K562 (cell line): ENCODE results near the gene TLL1. TPM values are rescaled to one million over a fixed set of nuclear protein-coding genes. Genes with fewer than 3 reads are reported as not detected.

Experiments
- ATAC-seq: fragments of 200-7000 bp; cut with Tn5 transposase; 3 replicates; pipeline ENCODE4 v1.9.1; 2020; ENCODE audit warnings: moderate library complexity
- BruUV-seq: library from RNA; stranded (reverse); fragments of 400-500 nt; replicated peaks from 2 replicates; lab custom pipeline; 2021; lab: Mats Ljungman, UMichigan
- CTCF ChIA-PET: fragments of 300-600 bp; formaldehyde crosslinking; extraction: SDS; loops from one replicate; lab custom pipeline; 2021; ENCODE audit warnings: low intra/inter-chr PET ratio; lab: Yijun Ruan, JAX
- POLR2A ChIA-PET: fragments of 300-600, 350-650 bp; sonication (Branson Sonifier 250); formaldehyde crosslinking; extraction: SDS; loops from one replicate; lab custom pipeline; 2021; ENCODE audit warnings: antibody characterized with exemption, inconsistent platforms; lab: Yijun Ruan, JAX
- DNase-seq, 4 experiments: peaks; one replicate each; pipeline versions ENCODE4 v3.0.0 to v3.0.0-alpha.2; 2011 to 2018; ENCODE audit warnings: low spot score in 3 of 4, mixed read lengths in 3 of 4; ENCODE audit errors: extremely low read depth in 1 of 4
- FAIRE-seq: peaks from 2 replicates; lab custom pipeline; 2011; peaks lifted over from hg19 to GRCh38; lab: Jason Lieb, UNC
- H2AFZ ChIP-seq: 2 replicates; pipeline ENCODE4 v1.6.0; 2011; ENCODE audit warnings: low read depth, low read length, control low read depth, inconsistent platforms
- H3K27ac ChIP-seq: fragments of 200-600 bp; 3 replicates; pipeline ENCODE4 v1.8.0; 2011; ENCODE audit warnings: low read depth, mild to moderate bottlenecking, control low read depth, inconsistent platforms, low read length, moderate library complexity, mixed read lengths; ENCODE audit errors: extremely low read depth
- H3K27me3 ChIP-seq, 2 experiments: fragments of 300-600 bp in 1 of 2; 2 replicates in 1 of 2; 3 replicates in 1 of 2; pipeline versions ENCODE4 v1.6.0 to v1.8.0; 2011; ENCODE audit warnings: inconsistent platforms in 2 of 2, low read length in 2 of 2, mild to moderate bottlenecking in 1 of 2, mixed read lengths in 1 of 2, moderate library complexity in 1 of 2; ENCODE audit not compliant: control insufficient read depth in 2 of 2, insufficient read depth in 2 of 2
- H3K36me3 ChIP-seq: fragments of 300-600 bp; 3 replicates; pipeline ENCODE4 v1.8.0; 2011; ENCODE audit warnings: mild to moderate bottlenecking, low read length, inconsistent platforms; ENCODE audit not compliant: control insufficient read depth, insufficient read depth
- H3K4me1 ChIP-seq, 2 experiments: fragments of 200-600 bp in 1 of 2; replicated peaks in 1 of 2; 2 replicates in 1 of 2; 3 replicates in 1 of 2; pipeline versions ENCODE4 v1.5.1 to v1.8.0; 2011; ENCODE audit warnings: inconsistent platforms in 2 of 2, low read length in 2 of 2, mild to moderate bottlenecking in 1 of 2, mixed read lengths in 1 of 2, moderate library complexity in 1 of 2; ENCODE audit not compliant: control insufficient read depth in 2 of 2, insufficient read depth in 2 of 2
- H3K4me2 ChIP-seq: 2 replicates; pipeline ENCODE4 v1.6.1; 2011; ENCODE audit warnings: low read length, control low read depth, inconsistent platforms, mixed read lengths; ENCODE audit not compliant: insufficient read depth
- H3K4me3 ChIP-seq: fragments of 200-600 bp; sonication (generic), shearing (Covaris generic); 2 replicates; pipeline ENCODE4 v1.5.1; 2016; ENCODE audit warnings: control low read depth, inconsistent platforms
- H3K79me2 ChIP-seq: fragments of 200-600 bp; 3 replicates; pipeline ENCODE4 v1.8.0; 2011; ENCODE audit warnings: low read length, inconsistent platforms; ENCODE audit not compliant: control insufficient read depth, insufficient read depth
- H3K9ac ChIP-seq, 2 experiments: 2 replicates each; pipeline versions ENCODE4 v1.6.0 to v1.6.1; 2011; ENCODE audit warnings: low read depth in 2 of 2, low read length in 2 of 2, control low read depth in 1 of 2, inconsistent platforms in 1 of 2, mild to moderate bottlenecking in 1 of 2, mixed read lengths in 1 of 2; ENCODE audit not compliant: insufficient read depth in 1 of 2
- H3K9me1 ChIP-seq: one replicate; pipeline ENCODE4 v1.6.0; 2011; ENCODE audit warnings: inconsistent platforms, mild to moderate bottlenecking, low read length, moderate library complexity; ENCODE audit not compliant: control insufficient read depth, insufficient read depth
- H3K9me3 ChIP-seq: replicated peaks from 2 replicates; pipeline ENCODE4 v1.5.1; 2011; ENCODE audit warnings: low read depth, low read length, inconsistent platforms; ENCODE audit not compliant: control insufficient read depth, insufficient read depth
- H4K20me1 ChIP-seq: replicated peaks from 2 replicates; pipeline ENCODE4 v1.6.1; 2011; ENCODE audit warnings: low read length, inconsistent platforms, mixed read lengths; ENCODE audit not compliant: control insufficient read depth, insufficient read depth
- BHLHE40 ChIP-seq: IDR thresholded peaks from 2 replicates; pipeline ENCODE4 v1.6.1; 2011; ENCODE audit warnings: low read length, improper control_type of control experiment
- BMI1 ChIP-seq: fragments of 150-350 bp; IDR thresholded peaks from 2 replicates; pipeline ENCODE4 v1.6.1; 2014; ENCODE audit warnings: low read length
- DNMT1 ChIP-seq: fragments of 450-650 bp; IDR thresholded peaks from 2 replicates; pipeline ENCODE4 v1.6.1; 2016; ENCODE audit warnings: antibody characterized with exemption, mild to moderate bottlenecking
- E2F1 ChIP-seq: sonication (generic); formaldehyde crosslinking; IDR thresholded peaks from 2 replicates; pipeline ENCODE4 v1.8.1; 2023; ENCODE audit warnings: mild to moderate bottlenecking, missing genetic modification reagents, moderate library complexity
- E2F6 ChIP-seq, 2 experiments: IDR thresholded peaks; 2 replicates each; pipeline ENCODE4 v1.6.1; 2011; ENCODE audit warnings: borderline replicate concordance in 1 of 2, control low read depth in 1 of 2, low read depth in 1 of 2, low read length in 1 of 2, mild to moderate bottlenecking in 1 of 2, mixed read lengths in 1 of 2, moderate library complexity in 1 of 2; ENCODE audit not compliant: insufficient read depth in 1 of 2, insufficient read length in 1 of 2, poor library complexity in 1 of 2, severe bottlenecking in 1 of 2; ENCODE audit errors: extremely low read depth in 1 of 2
- ETS2 ChIP-seq: IDR thresholded peaks from 2 replicates; pipeline ENCODE4 v1.6.1; 2016; ENCODE audit warnings: borderline replicate concordance, missing genetic modification characterization, mild to moderate bottlenecking, moderate library complexity, missing compliant biosample characterization; ENCODE audit not compliant: poor library complexity, severe bottlenecking
- FOXA1 ChIP-seq: fragments of 450-650 bp; IDR thresholded peaks from 2 replicates; pipeline ENCODE4 v1.6.1; 2016; ENCODE audit warnings: mild to moderate bottlenecking, borderline replicate concordance
- HES1 ChIP-seq: fragments of 450-650 bp; IDR thresholded peaks from 2 replicates; pipeline ENCODE4 v1.6.1; 2016; ENCODE audit warnings: low read depth, mild to moderate bottlenecking, moderate library complexity
- HNRNPLL ChIP-seq: fragments of 200-400 bp; formaldehyde crosslinking; IDR thresholded peaks from 2 replicates; pipeline ENCODE4 v1.6.1; 2017; ENCODE audit warnings: low read length, low read depth, mild to moderate bottlenecking; ENCODE audit not compliant: poor library complexity, severe bottlenecking
- NCOA6 ChIP-seq: fragments of 450-650 bp; IDR thresholded peaks from 2 replicates; pipeline ENCODE4 v1.6.1; 2017; ENCODE audit warnings: mild to moderate bottlenecking
- NFE2 ChIP-seq: IDR thresholded peaks from 2 replicates; pipeline ENCODE4 v1.6.1; 2014; ENCODE audit warnings: antibody characterized with exemption, low read depth
- NONO ChIP-seq, 2 experiments: fragments of 200-400 bp in 1 of 2; fragments of 450-650 bp in 1 of 2; formaldehyde crosslinking in 1 of 2; IDR thresholded peaks; 2 replicates each; pipeline ENCODE4 v1.6.1; 2017; ENCODE audit warnings: low read depth in 2 of 2, mild to moderate bottlenecking in 2 of 2, moderate library complexity in 2 of 2, low read length in 1 of 2
- RBM34 ChIP-seq: fragments of 200-400 bp; formaldehyde crosslinking; IDR thresholded peaks from 2 replicates; pipeline ENCODE4 v1.6.1; 2018; ENCODE audit warnings: low read length, borderline replicate concordance; ENCODE audit not compliant: insufficient read depth
- RCOR1 ChIP-seq, 2 experiments: IDR thresholded peaks; 2 replicates each; pipeline ENCODE4 v1.6.1; 2012; ENCODE audit warnings: low read depth in 2 of 2, low read length in 2 of 2, borderline replicate concordance in 1 of 2, improper control_type of control experiment in 1 of 2
- ZNF124 ChIP-seq: sonication (generic); formaldehyde crosslinking; IDR thresholded peaks from 2 replicates; pipeline ENCODE4 v1.8.1; 2022; ENCODE audit warnings: missing genetic modification reagents
- ZNF133 ChIP-seq: fragments of 250-450 bp; sonication (Bioruptor Pico); IDR thresholded peaks from 2 replicates; pipeline ENCODE4 v1.4.0; 2020; ENCODE audit warnings: mild to moderate bottlenecking
- ZNF589 ChIP-seq: fragments of 200-800 bp; sonication (Bioruptor generic); IDR thresholded peaks from 2 replicates; pipeline ENCODE4 v1.6.1; 2016; ENCODE audit warnings: low read depth, missing genetic modification characterization, missing compliant biosample characterization
- ZNF717 ChIP-seq: fragments of 250-450 bp; sonication (Bioruptor Pico); IDR thresholded peaks from 2 replicates; pipeline ENCODE4 v1.5.0; 2021
- WGBS: fragments of 100-300 bp; shearing (Covaris generic); methylation state at CpG from one replicate; pipeline ENCODE4 v1.1.6; 2016; ENCODE audit warnings: low coverage, mixed read lengths; ENCODE audit not compliant: insufficient coverage; ENCODE audit errors: missing lambda C conversion rate; 5-methylcytosine and 5-hydroxymethylcytosine counted together
- in situ Hi-C: fragments of 300-500 bp; cut with MboI; formaldehyde crosslinking; loops from 4 replicates; pipeline ENCODE4 v1.15.0; 2018; ENCODE audit warnings: inconsistent platforms, mixed read lengths
- intact Hi-C: fragments of 100-400 bp; cut with micrococcal nuclease; formaldehyde crosslinking; loops from 2 replicates; pipeline ENCODE4 v1.14.2; 2022
- polyA plus RNA-seq, 8 experiments: library from polyadenylated mRNA; depleted of rRNA in 4 of 8; stranded (reverse) in 5 of 8; unstranded in 3 of 8; fragments of >200 nt; fragmentation: Nextera tagmentation in 2 of 8; fragmentation: Illumina TruSeq in 1 of 8; extraction: Ambion mirVana in 2 of 8; extraction: Trizol in 1 of 8; gene quantifications; 2 replicates each; pipeline versions ENCODE4 v1.2.1 to v1.2.3, GENCODE V29; 2011 to 2014; ENCODE audit warnings: inconsistent platforms in 1 of 8, missing spikeins in 1 of 8
- total RNA-seq, 7 experiments: library from RNA; depleted of rRNA in 6 of 7; stranded (reverse); fragments of >200 nt in 6 of 7; fragmentation: Illumina TruSeq in 2 of 7; extraction: Trizol in 2 of 7; gene quantifications; 2 replicates each; pipeline versions ENCODE4 v1.2.1 to v1.2.3, GENCODE V29; 2011 to 2021; ENCODE audit warnings: low replicate concordance in 1 of 7

Gene TLL1
- total and polyA plus RNA-seq, 9 of the 15 experiments (the other 6 are each of a cell fraction or from before 2014, with no cell fraction given): not detected

- H3K79me2 ChIP-seq: no peaks in the 10 kb centered on the region
- no peak overlapping the region for H2AFZ ChIP-seq
- H3K27me3 ChIP-seq: no peaks in the 10 kb centered on the region
- H3K9ac ChIP-seq: no peak overlapping the region
- WGBS: 0% methylated on average over 2 of the region's 2 CpGs
- no peak for ATAC-seq
- intact Hi-C loops (no loop called here), in situ Hi-C loops (no loop called here)
- H3K27ac ChIP-seq: no peak overlapping the region
- no peaks in the 10 kb centered on the region for H4K20me1 ChIP-seq
- no peak overlapping the region for H3K4me3 ChIP-seq
- H3K4me2 ChIP-seq: no peak overlapping the region
- no peak for FAIRE-seq
- no peaks in the 10 kb centered on the region for H3K9me1 ChIP-seq
- no peaks in the 10 kb centered on the region for H3K36me3 ChIP-seq
- no peaks in the 10 kb centered on the region for H3K9me3 ChIP-seq
- BruUV-seq: no TSS peak
- CTCF ChIA-PET: no interaction called here
- no peaks in the 10 kb centered on the region for H3K4me1 ChIP-seq
- TF ChIP-seq ZNF589 (CRISPR knock-in tag) (no peak), DNMT1 (no peak), RCOR1 (IDR thresholded peaks at IDR 0.05; ENCODE audit: borderline replicate concordance in 1 of 2, low read depth in 2 of 2, low read length in 2 of 2) (no peak), ZNF133 (CRISPR knock-in tag) (no peak), HES1 (no peak), ETS2 (tag) (no peak), FOXA1 (no peak), E2F1 (no peak), ZNF717 (CRISPR knock-in tag) (no peak), E2F6 (IDR thresholded peaks at IDR 0.05; ENCODE audit: borderline replicate concordance in 1 of 2, extremely low read depth in 1 of 2, insufficient read depth in 1 of 2, insufficient read length in 1 of 2, low read depth in 1 of 2, low read length in 1 of 2, poor library complexity in 1 of 2, severe bottlenecking in 1 of 2) (no peak), BMI1 (no peak), HNRNPLL (no peak), ZNF124 (CRISPR knock-in tag) (no peak), RBM34 (no peak), NFE2 (no peak), BHLHE40 (no peak), NONO (IDR thresholded peaks at IDR 0.05; ENCODE audit: low read depth in 2 of 2, low read length in 1 of 2) (no peak), NCOA6 (no peak)
- POLR2A ChIA-PET: no interaction called here
- DNase-seq: no peak
These were observed 130.8 kb downstream of the TLL1 start for GRCh38 chr4:166003811-166004210.
